ENCODE results near the gene DHDDS.
"Not testable (repeated sequence)": the region's sequence is repeated elsewhere in the genome, so short reads cannot be mapped to it uniquely, and the experiment has no call there.

DHDDS gene, protein sequence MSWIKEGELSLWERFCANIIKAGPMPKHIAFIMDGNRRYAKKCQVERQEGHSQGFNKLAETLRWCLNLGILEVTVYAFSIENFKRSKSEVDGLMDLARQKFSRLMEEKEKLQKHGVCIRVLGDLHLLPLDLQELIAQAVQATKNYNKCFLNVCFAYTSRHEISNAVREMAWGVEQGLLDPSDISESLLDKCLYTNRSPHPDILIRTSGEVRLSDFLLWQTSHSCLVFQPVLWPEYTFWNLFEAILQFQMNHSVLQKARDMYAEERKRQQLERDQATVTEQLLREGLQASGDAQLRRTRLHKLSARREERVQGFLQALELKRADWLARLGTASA

DNA sequence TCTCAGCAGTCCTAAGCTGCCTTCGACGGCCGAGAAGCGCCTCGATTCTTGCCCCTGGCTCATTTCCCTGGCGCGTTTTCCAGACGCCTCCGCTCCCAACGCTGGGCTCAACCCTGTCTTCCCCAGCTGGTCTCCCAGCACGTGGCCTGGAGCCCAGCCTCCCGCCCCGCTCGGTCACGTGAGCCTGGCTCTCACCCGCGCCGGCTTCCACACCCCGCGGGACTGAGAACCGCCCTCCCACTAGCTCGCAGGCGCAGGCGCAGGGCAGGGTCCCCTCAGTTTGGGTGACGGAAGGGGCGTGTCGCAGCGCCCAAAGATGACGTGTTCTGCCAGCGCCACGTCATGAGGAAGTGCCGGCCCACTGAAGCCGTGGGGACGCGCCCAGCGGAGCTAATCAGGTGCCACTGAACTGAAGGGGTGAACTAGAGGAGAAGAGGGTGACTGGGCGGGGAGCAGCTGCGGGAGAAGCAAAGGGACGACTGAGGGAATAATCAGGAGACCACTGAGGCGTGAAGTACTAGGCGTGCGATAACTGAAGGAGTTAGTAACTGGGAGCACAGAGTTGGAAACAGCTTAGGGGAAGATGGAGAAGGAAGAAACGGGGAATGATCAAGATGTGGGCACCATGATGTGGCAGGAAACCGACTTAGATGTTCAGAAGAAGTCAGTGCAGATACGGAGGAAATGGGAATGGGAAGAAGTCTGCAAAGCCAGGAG, at the start of gene DHDDS:
Gene DHDDS (plus strand): TSS at position 343 of the 717 bp plus-strand sequence. CDS start 625 bp downstream, outside the sequence.
- in situ Hi-C loops (cut with HindIII; ENCODE audit: low sequenced_read_pairs), result no loop called here

DNA sequence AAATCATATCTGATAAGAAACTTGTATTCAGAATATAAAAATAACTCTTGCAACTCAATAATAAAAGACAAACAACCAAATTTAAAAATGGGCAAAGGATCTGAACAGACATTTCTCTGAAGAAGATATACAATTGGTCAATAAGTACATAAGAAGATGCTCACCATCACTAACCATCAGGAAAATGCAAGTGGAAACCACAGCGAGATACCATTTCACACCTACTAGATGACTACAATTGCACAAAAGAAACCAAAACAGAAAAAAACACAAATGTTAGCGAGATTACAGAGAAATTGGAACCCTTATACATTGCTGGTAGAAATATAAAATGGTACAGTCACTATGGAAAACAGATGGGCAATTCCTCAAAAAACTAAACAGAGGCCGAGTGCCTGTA, 48.0 kb upstream of the DHDDS start:
- in situ Hi-C loops (cut with HindIII; ENCODE audit: low sequenced_read_pairs), result no loop called here

DNA sequence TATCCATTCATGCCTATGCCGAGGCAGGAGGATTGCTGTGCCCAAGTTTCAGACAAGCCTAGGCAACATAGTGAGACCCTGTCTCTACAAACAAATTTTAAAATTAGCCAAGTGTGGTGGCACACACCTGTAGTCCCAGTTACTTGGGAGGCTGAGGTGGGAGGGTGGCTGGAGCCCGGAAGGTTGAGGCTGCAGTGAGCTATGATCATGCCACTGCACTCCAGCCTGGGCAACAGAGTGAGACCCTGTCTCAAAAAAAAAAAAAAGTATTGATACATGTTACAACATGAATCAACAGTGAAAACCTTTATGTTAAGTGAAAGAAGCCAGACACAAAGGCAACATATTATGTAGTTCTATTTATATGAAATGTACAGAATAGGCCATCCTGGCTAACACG, 47.1 kb upstream of the DHDDS start:
- in situ Hi-C loops (cut with HindIII; ENCODE audit: low sequenced_read_pairs), result not testable (repeated sequence)

DNA sequence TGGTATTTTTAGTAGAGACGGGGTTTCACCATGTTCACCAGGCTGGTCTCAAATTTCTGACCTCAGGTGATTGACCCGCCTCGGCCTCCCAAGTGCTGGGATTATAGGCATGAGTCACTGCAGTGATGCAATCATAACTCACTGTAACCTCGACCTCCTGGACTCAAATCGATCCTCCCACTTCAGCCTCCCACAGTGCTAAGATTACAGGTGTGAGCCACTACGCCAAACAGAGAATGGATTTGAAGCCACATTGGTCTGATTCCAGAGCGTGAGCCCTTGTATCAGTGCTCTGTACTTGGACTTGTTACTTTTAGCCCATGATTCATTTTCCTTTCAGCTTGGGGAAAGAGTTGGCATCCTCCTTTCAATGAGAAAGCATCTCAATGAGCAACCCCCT, 44.7 kb upstream of the DHDDS start:
- in situ Hi-C loops (cut with HindIII; ENCODE audit: low sequenced_read_pairs), result no loop called here

DNA sequence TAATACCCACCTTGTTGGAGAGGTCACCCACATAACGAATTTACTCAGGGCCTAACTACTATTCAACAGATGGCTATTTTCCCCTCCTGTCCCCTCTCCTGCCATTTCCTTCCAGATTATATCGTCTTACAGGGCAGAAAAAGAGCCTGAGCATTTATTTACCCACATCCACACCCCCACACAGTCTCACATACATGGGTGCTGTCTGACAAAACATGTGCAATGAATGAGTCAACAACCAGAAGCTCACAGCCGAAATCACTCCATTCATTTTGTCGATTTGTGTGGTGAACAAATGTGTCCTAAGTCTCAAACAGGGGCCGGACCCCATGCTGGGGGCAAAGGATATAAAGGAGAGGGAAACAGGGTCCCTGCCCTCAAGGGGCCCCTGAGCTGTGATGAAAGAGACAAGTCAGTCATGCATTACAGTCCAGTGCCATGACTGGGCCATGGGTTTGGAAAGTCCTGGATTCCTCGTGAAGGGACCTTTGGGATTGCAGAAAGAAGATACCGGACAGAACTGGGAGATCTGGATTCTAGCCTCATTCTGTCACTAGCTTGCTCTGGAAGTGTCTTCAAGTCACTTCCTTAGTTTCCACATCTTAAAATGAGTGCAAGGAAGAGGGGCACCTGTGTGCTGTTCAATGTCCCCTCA, 43.2 kb upstream of the DHDDS start:
- in situ Hi-C loops (cut with HindIII; ENCODE audit: low sequenced_read_pairs), result no loop called here

DNA sequence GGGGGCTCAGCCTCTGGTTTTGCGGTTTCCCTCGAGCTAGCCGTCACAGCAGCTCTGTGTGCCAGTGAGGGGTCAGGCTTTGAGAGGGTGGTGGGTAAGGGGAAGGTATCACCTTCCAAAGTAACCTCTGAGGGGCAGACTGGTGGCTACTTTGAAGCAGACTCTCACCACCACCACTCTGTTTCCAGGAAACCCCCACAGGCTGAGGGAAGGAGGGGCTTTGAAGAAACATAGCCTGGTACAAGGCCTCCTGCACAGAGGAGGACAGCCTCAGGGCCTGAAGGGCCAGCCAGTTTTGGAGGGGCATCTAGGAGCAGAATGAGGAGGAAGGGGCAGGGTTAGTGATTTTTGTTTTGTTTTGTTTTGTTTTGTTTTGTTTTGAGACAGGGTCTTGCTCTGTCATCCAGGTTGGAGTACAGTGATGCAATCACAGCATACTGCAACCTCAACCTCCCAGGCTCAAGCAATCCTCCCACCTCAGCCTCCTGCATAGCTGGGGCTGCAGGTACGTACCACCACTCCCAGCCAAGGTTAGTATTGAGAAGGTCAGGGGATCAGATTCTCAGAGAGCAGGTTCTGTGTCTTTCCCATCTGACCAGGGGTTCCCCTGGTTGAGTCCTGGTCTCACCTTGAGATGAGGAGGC, 42.4 kb upstream of the DHDDS start:
- in situ Hi-C loops (cut with HindIII; ENCODE audit: low sequenced_read_pairs), result no loop called here

DNA sequence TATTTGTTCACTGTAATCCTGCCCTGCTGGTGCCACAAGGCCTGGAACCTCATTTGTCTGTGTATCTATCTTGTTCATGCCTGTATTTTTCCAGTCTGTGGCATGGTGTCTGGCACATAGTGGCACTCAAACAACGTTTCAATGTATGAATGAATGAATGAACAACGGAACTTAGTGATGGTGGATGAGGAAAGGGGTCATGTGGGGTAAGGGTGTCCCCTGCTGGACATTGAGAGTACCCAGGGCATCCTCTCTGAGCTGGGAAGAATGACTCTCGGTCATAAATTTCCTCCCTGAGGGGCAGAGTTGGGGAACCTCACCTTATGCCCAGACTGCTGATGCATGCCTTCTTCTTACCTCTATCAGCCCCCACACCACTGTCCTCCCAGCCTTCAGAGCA, 40.7 kb upstream of the DHDDS start:
- in situ Hi-C loops (cut with HindIII; ENCODE audit: low sequenced_read_pairs), result no loop called here

DNA sequence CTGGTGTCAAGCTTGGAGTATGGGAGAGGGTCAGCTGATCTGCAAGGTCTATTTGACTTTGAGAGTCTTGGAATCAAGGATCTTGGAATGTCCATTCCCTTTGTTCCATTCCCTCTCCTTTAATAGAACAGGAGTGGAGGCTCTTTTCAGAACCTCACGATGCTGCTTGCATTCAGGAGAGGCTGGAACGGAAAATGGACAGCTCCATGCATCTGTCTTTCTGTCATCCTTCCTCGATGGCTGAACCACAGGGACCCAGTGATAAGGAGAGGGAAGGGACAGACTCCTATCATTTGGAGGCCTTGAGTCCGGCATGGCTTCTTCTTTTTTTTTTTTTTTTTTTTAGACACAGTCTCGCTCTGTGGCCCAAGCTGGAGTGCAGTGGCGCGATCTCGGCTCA, 36.4 kb upstream of the DHDDS start:
- in situ Hi-C loops (cut with HindIII; ENCODE audit: low sequenced_read_pairs), result no loop called here

DNA sequence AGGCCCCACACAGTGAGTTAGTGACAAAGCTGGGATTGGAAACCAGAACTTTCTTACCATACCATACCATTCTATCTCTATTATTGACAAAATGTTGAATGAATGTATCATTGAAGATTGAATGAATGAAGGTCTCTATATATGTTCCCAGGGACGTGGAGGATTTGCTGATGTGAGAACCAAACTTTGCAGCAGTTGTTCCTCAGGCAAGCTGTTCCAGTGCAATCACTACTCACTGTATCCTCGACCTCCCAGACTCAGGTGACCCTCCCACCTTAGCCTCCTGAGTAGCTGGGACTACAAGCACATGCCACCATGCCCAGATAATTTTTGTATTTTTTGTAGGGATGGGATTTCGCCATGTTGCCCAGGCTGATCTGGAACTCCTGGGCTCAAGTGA, 33.1 kb upstream of the DHDDS start:
- in situ Hi-C loops (cut with HindIII; ENCODE audit: low sequenced_read_pairs), result no loop called here

DNA sequence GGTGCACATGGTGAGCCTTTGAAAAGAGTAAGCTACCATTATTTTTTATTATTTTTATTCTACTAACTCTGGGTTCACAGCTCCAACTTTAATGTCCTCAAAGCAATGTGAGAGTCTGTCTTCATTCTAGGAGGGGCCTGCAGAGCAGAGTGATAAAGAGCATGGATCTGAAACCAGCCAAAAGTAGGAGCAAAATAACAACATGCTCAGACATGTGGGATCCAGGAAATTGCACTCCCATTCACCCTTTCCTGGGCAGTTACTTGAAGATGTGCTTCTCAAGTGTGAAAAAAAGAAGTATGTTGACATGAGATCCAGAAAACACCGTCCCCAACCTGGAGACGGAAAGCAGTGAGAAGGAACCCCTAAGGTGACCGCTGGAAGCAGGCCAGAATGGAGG, 30.2 kb upstream of the DHDDS start:
- in situ Hi-C loops (cut with HindIII; ENCODE audit: low sequenced_read_pairs), result no loop called here

DNA sequence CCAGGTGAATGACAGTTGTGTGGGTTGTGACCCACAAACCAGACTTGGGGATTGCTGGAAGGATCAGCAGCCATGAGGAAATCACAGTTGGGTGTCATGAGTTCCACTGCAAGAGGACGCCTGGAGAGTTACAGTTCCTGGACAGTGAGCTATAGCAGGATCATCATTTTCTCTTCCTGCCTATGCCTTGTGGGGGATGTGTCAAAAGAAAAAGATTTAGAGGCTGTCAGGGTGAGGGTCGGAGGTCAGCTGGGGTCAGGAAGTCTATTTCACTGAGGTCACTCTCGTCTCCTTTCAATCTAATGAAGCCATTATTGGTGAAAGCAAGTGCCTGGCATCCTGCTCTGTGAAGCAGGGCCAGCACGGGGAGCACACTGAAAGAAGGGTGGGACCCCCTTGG, 28.5 kb upstream of the DHDDS start:
- in situ Hi-C loops (cut with HindIII; ENCODE audit: low sequenced_read_pairs), result no loop called here

DNA sequence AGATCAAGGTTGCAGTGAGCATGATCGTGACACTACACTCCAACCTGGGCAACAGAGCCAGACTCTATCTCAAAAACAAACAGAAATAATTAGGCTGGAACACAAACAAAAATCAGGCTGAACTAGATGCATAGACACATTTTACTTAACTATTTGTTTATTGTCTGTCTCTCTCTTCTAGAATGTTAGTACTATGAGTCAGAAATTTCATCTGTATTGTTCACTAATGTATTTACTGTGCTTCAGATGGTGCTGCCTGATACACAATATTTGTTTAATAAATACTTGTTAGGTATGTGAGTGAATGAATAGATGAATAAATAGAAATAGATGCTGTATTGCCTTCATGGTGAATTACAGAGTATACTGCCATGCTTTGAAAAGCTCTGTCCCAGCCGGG, 27.5 kb upstream of the DHDDS start:
- in situ Hi-C loops (cut with HindIII; ENCODE audit: low sequenced_read_pairs), result no loop called here

DNA sequence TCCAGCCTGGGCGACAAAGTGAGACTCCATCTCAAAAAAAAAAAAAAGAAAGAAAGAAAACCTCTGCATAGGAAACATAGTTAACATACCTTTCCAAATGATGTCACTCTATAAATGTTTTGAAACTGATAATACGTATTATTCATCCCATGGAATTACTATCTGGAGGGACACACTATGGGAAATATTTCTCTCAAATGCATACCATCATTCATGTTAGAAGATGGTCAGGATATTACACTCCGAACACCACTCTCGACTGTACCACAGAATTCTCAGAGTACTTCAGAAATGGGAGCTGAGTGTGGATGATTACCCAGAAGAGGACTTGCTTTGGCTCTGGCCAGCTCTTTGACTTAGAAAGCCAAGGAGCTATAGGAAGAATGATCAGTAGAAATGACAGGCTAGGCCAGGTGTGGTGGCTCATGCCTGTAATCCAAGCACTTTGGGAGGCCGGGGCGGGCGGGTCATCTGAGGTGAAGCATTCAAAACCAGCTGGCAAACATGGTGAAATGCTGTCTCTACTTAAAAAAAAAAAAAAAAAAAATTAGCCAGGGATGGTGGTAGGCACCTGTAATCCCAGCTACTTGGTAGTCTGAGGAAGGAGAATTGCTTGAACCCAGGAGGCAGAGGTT, 26.7 kb upstream of the DHDDS start:
- in situ Hi-C loops (cut with HindIII; ENCODE audit: low sequenced_read_pairs), result no loop called here

DNA sequence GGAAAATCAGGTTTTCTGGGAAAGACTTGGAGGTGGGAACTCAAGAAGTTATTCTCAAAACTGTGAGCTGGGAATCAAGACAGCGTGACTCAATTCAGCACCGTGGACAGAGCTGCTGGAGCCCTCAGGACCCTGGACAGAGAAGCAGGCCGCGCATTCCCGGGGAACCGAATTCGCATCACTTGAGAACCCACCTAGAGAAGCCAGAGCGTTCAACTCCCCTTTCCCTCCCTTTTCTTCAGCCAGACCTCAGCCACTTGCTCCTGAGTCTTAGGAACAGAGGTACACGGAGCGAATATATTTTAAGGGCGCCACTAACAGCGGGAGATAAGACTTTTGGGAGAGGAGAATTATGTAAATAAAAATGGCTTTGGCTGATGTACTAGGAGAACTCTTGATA, 23.5 kb upstream of the DHDDS start:
- in situ Hi-C loops (cut with HindIII; ENCODE audit: low sequenced_read_pairs), result no loop called here

DNA sequence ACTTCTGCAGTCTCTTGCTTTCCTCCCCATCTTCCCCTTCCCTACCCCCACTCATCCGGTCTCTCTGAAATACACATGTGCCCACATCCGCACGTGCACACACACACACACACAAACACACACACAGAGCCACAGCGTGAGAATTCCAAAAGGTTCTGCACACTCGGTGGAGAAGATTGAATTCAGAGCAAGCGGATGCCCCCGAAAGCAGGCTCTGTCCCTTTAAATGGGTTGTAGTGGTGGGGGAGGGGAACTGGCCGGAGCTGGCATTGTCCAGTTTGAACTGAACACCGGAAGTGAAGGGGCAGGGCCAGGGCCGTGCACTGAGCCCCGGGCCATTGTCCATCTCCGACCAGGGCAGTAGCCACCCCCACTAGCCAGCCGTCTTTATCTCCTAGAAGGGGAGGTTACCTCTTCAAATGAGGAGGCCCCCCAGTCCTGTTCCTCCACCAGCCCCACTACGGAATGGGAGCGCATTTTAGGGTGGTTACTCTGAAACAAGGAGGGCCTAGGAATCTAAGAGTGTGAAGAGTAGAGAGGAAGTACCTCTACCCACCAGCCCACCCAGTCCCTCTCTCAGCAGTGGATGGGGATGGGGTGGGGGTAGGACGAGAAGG, 22.8 kb upstream of the DHDDS start:
- in situ Hi-C loops (cut with HindIII; ENCODE audit: low sequenced_read_pairs), result no loop called here

DNA sequence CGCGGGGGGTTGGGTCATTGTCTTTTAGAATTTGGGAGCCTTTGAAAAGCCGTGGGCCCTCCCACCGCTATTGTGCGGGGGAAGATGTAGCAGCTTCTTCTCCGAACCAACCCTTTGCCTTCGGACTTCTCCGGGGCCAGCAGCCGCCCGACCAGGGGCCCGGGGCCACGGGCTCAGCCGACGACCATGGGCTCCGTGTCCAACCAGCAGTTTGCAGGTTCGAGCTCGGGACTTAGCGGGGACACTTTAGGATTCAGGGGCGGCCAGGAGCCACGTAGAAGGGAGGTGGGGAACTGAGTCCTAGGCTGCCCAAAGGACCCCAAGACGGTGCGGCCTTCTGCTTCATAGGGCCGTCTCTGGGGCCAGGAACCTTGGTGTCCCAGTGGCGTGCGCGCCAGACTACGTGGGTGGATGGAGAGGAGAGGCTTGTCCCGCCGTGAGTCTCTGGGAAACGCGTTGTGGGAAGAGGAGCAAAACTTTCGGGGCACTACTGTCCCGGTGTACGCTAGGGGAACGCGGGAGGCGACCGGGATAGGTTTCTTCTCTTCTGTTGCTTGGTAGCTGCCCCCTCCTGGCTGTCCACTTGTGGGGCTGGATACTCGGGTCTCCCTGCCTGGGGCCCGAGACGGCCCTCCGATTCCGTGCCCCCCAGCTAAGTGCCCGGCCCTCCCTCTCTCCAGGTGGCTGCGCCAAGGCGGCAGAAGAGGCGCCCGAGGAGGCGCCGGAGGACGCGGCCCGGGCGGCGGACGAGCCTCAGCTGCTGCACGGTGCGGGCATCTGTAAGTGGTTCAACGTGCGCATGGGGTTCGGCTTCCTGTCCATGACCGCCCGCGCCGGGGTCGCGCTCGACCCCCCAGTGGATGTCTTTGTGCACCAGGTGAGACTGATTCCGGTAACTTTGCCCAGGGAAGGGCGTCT, 21.2 kb upstream of the DHDDS start, which contains the start of gene LIN28A:
Gene LIN28A (plus strand): TSS at position 112 of the 918 bp plus-strand sequence. CDS start 75 bp downstream, at position 187.
- in situ Hi-C loops (cut with HindIII; ENCODE audit: low sequenced_read_pairs), result no loop called here

DNA sequence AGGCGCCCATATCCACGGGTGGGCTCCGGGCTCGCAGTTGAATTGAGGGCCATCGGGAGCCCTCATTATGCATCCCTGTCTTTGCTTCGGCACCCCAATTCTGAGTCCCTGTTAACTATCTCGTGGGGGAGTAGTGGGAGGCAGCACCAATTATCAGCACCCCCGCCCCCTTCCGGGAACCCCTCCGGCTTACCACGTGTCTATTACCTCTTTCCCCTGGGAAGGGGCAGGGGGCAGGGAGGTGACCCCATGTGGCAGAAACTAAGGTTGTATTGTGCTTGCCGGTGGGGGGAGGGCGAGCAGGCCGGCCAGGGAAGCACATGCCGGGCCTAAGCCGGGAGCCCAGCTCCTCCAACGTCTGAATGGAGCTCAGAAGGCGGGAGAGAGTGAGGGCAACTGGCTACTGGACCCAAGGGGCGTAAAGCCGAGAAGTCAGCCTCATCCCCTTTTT, 20.5 kb upstream of the DHDDS start:
- in situ Hi-C loops (cut with HindIII; ENCODE audit: low sequenced_read_pairs), result no loop called here

DNA sequence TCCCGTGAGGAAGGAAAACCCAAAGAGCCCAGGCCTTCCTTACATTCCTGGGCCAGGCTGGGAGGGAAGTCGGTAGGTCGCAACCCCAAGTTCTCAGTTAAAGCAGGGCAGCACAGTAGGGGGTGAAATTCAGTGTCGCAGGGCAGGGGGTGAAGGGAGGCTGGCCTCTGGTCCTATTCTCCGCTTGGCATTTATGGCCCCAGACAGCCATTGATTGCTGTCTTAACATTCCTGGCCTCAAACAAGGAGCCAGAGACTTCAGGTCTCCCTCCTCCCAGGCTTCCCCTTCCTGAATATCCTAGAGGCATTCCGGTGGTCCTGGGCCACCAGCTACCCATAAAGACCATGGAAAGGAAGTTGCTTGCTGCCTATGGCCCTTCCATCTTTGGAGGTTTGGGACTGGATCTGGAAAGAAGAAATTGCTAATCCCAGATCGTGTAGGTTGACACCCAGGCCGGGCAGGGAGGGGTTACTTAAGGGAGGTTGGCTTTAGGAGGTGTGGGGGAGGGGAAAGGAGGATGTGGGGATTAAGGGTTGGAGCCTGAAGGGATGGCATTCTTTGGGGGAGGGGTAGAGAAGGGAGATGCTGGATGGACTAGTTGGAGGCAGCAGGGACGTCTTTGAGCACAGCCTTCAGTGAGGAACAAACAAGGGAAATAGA, 19.8 kb upstream of the DHDDS start:
- in situ Hi-C loops (cut with HindIII; ENCODE audit: low sequenced_read_pairs), result no loop called here

DNA sequence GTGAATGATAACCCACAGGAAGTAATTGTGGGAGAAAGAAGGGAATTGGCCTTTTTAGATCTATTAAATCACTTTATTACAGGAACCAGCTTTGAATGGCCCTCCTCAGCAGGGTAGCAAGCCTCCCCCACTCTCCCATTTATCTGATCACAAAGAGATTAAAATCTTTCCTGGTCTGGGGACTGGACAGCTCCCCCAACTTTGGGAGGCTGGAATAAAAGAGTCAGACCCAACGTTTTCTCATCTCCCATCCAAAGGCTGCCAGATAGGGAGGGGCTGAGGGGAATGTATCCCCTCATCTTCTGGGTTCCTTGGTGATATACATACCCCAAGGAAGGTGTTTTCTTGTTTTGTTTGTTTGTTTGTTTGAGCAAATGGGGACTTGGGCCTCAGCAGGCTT, 19.1 kb upstream of the DHDDS start:
- in situ Hi-C loops (cut with HindIII; ENCODE audit: low sequenced_read_pairs), result no loop called here
